Measurements from ENCODE around the gene F2. TPM values are rescaled to one million over a fixed set of nuclear protein-coding genes. Genes with fewer than 3 reads are reported as not detected.

The F2 gene
- total RNA-seq, 1 donor from 2014 or later = 0.26 TPM

DNA sequence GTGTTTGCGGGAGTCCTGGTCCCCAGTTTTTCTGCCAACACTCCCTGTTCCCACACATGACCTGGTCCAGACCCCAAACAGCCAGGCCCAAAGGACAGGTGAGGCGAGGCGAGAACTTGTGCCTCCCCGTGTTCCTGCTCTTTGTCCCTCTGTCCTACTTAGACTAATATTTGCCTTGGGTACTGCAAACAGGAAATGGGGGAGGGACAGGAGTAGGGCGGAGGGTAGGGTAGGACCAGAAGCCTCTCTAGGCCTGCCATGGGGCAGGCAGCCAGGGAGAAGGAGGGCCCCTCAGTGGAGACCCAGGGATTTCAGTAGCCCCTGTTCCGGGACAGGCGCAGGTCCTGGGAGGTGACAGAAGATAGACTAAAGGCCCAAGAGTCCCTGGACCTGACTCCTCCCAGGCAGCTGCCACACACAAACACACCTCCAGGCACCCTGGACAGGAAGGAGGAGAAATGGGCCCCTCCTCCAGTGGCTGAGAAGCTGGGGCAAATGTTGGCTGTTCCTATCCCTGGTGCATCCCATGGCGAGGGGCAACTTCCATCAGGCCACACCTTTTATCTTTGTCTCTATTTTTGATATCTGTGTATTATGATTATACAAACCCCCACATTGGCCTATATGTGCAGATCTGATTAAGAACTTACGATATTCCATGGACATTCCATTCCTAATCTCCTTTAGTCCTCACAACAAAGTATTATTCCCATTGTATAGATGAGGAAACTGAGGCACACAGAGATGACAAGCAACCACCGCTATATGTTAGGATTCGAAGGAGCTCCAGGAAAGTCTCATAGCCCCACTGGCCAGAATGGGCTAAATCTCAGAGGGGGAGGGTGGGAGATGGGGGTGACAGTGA is 626 bp upstream of the F2 start:
- no peaks in the 10 kb centered on the region for H3K27me3 ChIP-seq (ENCODE audit: control insufficient read depth, insufficient read depth, low read length)
- TF ChIP-seq, protein P1, sequence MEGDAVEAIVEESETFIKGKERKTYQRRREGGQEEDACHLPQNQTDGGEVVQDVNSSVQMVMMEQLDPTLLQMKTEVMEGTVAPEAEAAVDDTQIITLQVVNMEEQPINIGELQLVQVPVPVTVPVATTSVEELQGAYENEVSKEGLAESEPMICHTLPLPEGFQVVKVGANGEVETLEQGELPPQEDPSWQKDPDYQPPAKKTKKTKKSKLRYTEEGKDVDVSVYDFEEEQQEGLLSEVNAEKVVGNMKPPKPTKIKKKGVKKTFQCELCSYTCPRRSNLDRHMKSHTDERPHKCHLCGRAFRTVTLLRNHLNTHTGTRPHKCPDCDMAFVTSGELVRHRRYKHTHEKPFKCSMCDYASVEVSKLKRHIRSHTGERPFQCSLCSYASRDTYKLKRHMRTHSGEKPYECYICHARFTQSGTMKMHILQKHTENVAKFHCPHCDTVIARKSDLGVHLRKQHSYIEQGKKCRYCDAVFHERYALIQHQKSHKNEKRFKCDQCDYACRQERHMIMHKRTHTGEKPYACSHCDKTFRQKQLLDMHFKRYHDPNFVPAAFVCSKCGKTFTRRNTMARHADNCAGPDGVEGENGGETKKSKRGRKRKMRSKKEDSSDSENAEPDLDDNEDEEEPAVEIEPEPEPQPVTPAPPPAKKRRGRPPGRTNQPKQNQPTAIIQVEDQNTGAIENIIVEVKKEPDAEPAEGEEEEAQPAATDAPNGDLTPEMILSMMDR (IDR thresholded peaks at IDR 0.05; ENCODE audit: insufficient read depth, low read length, severe bottlenecking) = no peak
- H3K36me3 ChIP-seq (ENCODE audit: control insufficient read depth, insufficient read depth, low read length) = no peaks in the 10 kb centered on the region
- DNase-seq (ENCODE audit: low read depth) (peak; percentile 37), FAIRE-seq (no peak)
- H3K4me3 ChIP-seq (ENCODE audit: low read depth, low read length) = no peak overlapping the region

DNA sequence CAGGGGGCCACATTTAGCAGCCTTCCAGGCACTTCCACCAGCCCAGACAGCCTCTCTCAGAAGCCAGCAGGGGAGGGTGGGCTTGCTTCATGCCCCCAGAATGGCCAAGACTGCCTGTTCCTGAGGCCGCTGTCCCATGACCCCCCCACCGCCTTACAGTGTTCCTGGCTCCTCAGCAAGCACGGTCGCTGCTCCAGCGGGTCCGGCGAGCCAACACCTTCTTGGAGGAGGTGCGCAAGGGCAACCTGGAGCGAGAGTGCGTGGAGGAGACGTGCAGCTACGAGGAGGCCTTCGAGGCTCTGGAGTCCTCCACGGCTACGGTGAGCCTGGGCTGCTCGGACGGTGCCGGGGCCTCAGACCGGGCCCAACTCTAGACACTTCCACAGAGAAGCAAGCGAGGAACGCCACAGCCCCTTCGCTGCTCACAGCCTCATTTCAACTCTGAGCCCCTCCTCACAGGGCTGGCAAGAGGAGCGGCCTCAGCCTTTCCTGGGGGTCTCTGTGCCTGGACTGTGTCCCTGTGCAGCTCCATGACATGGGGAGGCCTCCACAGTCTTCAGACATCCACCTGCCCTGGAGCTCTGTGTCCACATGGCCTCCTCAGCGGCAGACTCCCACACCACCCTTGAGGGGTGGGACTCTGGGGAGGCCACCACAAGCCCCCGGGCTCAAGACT is 668 bp downstream of the F2 start:
- Histone ChIP-seq H3K4me3 (ENCODE audit: low read depth, low read length) (no peak overlapping the region), H3K36me3 (ENCODE audit: control insufficient read depth, insufficient read depth, low read length) (no peaks in the 10 kb centered on the region), H3K27me3 (ENCODE audit: control insufficient read depth, insufficient read depth, low read length) (no peaks in the 10 kb centered on the region)
- no peak for DNase-seq (ENCODE audit: low read depth)
- FAIRE-seq = no peak
- TF ChIP-seq, protein P1 (IDR thresholded peaks at IDR 0.05; ENCODE audit: insufficient read depth, low read length, severe bottlenecking) = no peak

DNA sequence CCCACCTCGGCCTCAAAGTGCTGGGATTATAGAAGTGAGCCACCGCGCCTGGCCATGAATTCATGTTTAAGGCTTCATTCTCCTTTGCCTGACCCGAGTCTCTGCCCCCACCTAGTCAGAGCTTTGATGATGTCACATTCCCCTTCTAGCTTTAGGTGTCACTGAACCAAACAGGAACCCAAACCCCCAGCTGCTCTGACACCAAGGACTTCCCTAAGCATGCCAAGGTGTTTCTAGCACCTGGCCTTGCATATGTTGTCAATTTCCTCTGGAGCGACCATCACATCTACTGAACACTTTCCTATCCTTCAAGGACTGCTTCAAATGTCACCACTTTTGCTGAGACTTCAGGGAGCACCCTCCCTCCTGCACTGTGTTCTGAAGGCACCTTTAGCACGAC is 2.3 kb downstream of the F2 start:
- Histone ChIP-seq H3K4me3 (ENCODE audit: low read depth, low read length) (no peak overlapping the region), H3K27me3 (ENCODE audit: control insufficient read depth, insufficient read depth, low read length) (no peaks in the 10 kb centered on the region), H3K36me3 (ENCODE audit: control insufficient read depth, insufficient read depth, low read length) (no peaks in the 10 kb centered on the region)
- DNase-seq (ENCODE audit: low read depth) = no peak
- TF ChIP-seq, protein P1 (IDR thresholded peaks at IDR 0.05; ENCODE audit: insufficient read depth, low read length, severe bottlenecking) = no peak
- no peak for FAIRE-seq

DNA sequence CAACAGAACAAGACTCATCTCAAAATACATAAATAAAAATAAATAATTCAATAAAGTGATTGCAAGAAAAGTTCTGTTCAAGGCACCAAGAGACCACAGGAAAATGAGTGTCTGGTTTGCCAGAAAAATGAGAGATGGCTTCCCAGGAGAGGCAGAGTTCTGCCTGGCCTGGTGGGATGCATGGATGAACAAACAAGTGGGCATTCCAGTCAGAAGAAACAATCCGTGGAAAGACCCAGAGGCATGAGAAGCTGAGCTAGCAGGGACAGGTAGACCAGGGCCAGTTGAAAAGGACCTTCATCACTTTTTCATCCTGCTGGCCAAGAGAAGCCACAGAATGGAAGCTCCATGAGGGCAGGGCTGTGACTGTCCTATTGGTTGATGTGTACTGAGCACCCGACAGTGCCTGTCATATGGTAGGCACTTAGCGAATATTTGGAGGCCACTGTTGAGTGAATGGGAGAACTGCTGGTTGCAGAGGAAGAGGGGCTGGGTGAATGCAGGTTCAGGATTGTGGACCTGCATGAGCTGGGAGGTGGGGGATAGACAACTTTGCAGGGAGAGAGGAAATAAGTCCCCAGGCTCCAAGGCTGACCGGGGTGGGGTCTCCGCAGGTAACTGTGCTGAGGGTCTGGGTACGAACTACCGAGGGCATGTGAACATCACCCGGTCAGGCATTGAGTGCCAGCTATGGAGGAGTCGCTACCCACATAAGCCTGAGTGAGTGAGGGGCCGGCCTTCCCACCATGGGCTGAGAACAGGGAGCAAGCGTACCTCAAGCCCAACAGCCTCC is 3.7 kb downstream of the F2 start:
- H3K4me3 ChIP-seq (ENCODE audit: low read depth, low read length) = no peak overlapping the region
- no peaks in the 10 kb centered on the region for H3K36me3 ChIP-seq (ENCODE audit: control insufficient read depth, insufficient read depth, low read length)
- no peak for DNase-seq (ENCODE audit: low read depth)
- no peak for FAIRE-seq
- TF ChIP-seq, protein P1 (IDR thresholded peaks at IDR 0.05; ENCODE audit: insufficient read depth, low read length, severe bottlenecking) = no peak
- H3K27me3 ChIP-seq (ENCODE audit: control insufficient read depth, insufficient read depth, low read length) = no peaks in the 10 kb centered on the region

DNA sequence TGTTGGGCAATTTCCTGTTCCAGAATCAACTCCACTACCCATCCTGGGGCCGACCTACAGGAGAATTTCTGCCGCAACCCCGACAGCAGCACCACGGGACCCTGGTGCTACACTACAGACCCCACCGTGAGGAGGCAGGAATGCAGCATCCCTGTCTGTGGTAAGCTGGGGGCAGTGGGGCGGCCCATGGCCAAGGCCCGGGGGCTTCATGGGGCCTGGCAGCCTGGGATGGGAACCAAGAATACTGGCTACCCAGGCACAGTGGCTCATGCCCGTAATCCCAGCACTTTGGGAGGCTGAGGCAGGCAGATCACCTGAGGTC is 4.3 kb downstream of the F2 start:
- TF ChIP-seq, protein P1 (IDR thresholded peaks at IDR 0.05; ENCODE audit: insufficient read depth, low read length, severe bottlenecking) = no peak
- no peak for DNase-seq (ENCODE audit: low read depth)
- H3K4me3 ChIP-seq (ENCODE audit: low read depth, low read length) = no peak overlapping the region
- no peaks in the 10 kb centered on the region for H3K36me3 ChIP-seq (ENCODE audit: control insufficient read depth, insufficient read depth, low read length)
- no peaks in the 10 kb centered on the region for H3K27me3 ChIP-seq (ENCODE audit: control insufficient read depth, insufficient read depth, low read length)
- no peak for FAIRE-seq
